HCT116 (cell line): Measurements from ENCODE around the gene LRBA. TPM values are rescaled to one million over a fixed set of nuclear protein-coding genes. Genes with fewer than 3 reads are reported as not detected.

Source experiments
- ATAC-seq: fragments of 200-7000 bp; cut with Tn5 transposase; 2 replicates; pipeline ENCODE4 v1.9.1; 2020; ENCODE audit warnings: mild to moderate bottlenecking, moderate library complexity
- BruUV-seq: library from RNA; stranded (reverse); fragments of 400-500 nt; replicated peaks from 2 replicates; lab custom pipeline; 2021; lab: Mats Ljungman, UMichigan
- CTCF ChIA-PET: fragments of 300-600 bp; sonication (Branson Sonifier 250); formaldehyde crosslinking; loops from one replicate; lab custom pipeline; 2021; ENCODE audit warnings: antibody characterized with exemption; lab: Charles Lee
- POLR2A ChIA-PET: fragments of 300-600, 350-600 bp; sonication (Branson Sonifier 250); formaldehyde crosslinking; loops from one replicate; lab custom pipeline; 2021; ENCODE audit warnings: antibody characterized with exemption; lab: Charles Lee
- RAD21 ChIA-PET, 2 experiments: fragments of 300-600 bp; sonication (Branson Sonifier 250); formaldehyde crosslinking; loops; one replicate each; lab custom pipeline; 2023; ENCODE audit warnings: low total read pairs in 2 of 2; ENCODE audit not compliant: uncharacterized antibody in 2 of 2, unreplicated experiment in 2 of 2, low non-redundant PET in 1 of 2; lab: Charles Lee
- DNase-seq: peaks from one replicate; pipeline ENCODE4 v3.0.0-alpha.2; 2010; ENCODE audit warnings: low read depth, low spot score
- H2AFZ ChIP-seq: fragments of 200-600 bp; shearing (Covaris generic), sonication (generic); 2 replicates; pipeline ENCODE4 v1.6.1; 2017; ENCODE audit warnings: low read depth, mixed run types, mixed read lengths, antibody characterized with exemption, low read length; ENCODE audit not compliant: poor library complexity, severe bottlenecking
- H3K27ac ChIP-seq: 2 replicates; pipeline ENCODE4 v1.5.1; 2012; ENCODE audit warnings: low read depth, low read length
- H3K27me3 ChIP-seq: fragments of 200-600 bp; sonication (generic); 2 replicates; pipeline ENCODE4 v1.6.1; 2016; ENCODE audit warnings: mixed run types, low read length, mixed read lengths; ENCODE audit not compliant: insufficient read depth
- H3K36me3 ChIP-seq, 2 experiments: fragments of 200-500 bp in 1 of 2; fragments of 200-600 bp in 1 of 2; sonication (Bioruptor generic) in 1 of 2; sonication (generic) in 1 of 2; 2 replicates each; pipeline versions ENCODE4 v1.5.1 to v1.6.1; 2014 to 2016; ENCODE audit warnings: low read length in 2 of 2, inconsistent platforms in 1 of 2, mixed read lengths in 1 of 2, mixed run types in 1 of 2; ENCODE audit not compliant: insufficient read depth in 2 of 2, control insufficient read depth in 1 of 2
- H3K4me1 ChIP-seq, 2 experiments: fragments of 200-600 bp in 1 of 2; sonication (generic) in 1 of 2; 2 replicates each; pipeline versions ENCODE4 v1.5.1 to v1.6.1; 2012 to 2017; ENCODE audit warnings: low read length in 2 of 2, inconsistent platforms in 1 of 2, mild to moderate bottlenecking in 1 of 2, mixed read lengths in 1 of 2, mixed run types in 1 of 2, moderate library complexity in 1 of 2; ENCODE audit not compliant: insufficient read depth in 2 of 2, control insufficient read depth in 1 of 2
- H3K4me2 ChIP-seq: fragments of 200-600 bp; sonication (generic); 2 replicates; pipeline ENCODE4 v1.6.1; 2017; ENCODE audit warnings: mixed run types, low read length, mixed read lengths
- H3K4me3 ChIP-seq, 2 experiments: fragments of 200-600 bp in 1 of 2; sonication (generic) in 1 of 2; replicated peaks in 1 of 2; 2 replicates each; pipeline ENCODE4 v1.5.1; 2011 to 2016; ENCODE audit warnings: low read length in 2 of 2, control low read depth in 1 of 2, low read depth in 1 of 2, mild to moderate bottlenecking in 1 of 2, mixed read lengths in 1 of 2, mixed run types in 1 of 2
- H3K79me2 ChIP-seq: fragments of 200-600 bp; sonication (generic); 2 replicates; pipeline ENCODE4 v1.6.1; 2017; ENCODE audit warnings: mild to moderate bottlenecking, mixed run types, low read length, moderate library complexity, mixed read lengths; ENCODE audit not compliant: insufficient read depth
- H3K9ac ChIP-seq: fragments of 200-600 bp; sonication (generic); 2 replicates; pipeline ENCODE4 v1.6.1; 2016; ENCODE audit warnings: low read length, mixed read lengths
- H3K9me2 ChIP-seq: fragments of 200-600 bp; sonication (generic), shearing (Covaris generic); 2 replicates; pipeline ENCODE4 v1.6.1; 2017; ENCODE audit warnings: mixed run types, mild to moderate bottlenecking, moderate library complexity; ENCODE audit not compliant: insufficient read depth
- H3K9me3 ChIP-seq, 2 experiments: fragments of 200-500 bp in 1 of 2; fragments of 200-600 bp in 1 of 2; sonication (Bioruptor generic) in 1 of 2; sonication (generic) in 1 of 2; 2 replicates each; pipeline ENCODE4 v1.6.1; 2014 to 2017; ENCODE audit warnings: low read length in 2 of 2, mixed read lengths in 2 of 2, inconsistent platforms in 1 of 2, low read depth in 1 of 2, mild to moderate bottlenecking in 1 of 2, mixed run types in 1 of 2, moderate library complexity in 1 of 2; ENCODE audit not compliant: control insufficient read depth in 1 of 2, insufficient read depth in 1 of 2
- H4K20me1 ChIP-seq: fragments of 200-600 bp; sonication (generic), shearing (Covaris generic); 2 replicates; pipeline ENCODE4 v1.6.1; 2017; ENCODE audit warnings: mixed run types, mild to moderate bottlenecking, moderate library complexity; ENCODE audit not compliant: insufficient read depth
- CBX3 ChIP-seq: IDR thresholded peaks from 2 replicates; pipeline ENCODE4 v1.6.1; 2012; ENCODE audit warnings: low read depth
- CTCF ChIP-seq, 3 experiments: fragments of 200-600 bp in 1 of 3; sonication (generic) in 1 of 3; IDR thresholded peaks in 2 of 3; conservative IDR thresholded peaks in 1 of 3; 2 replicates each; pipeline ENCODE4 v1.5.1; 2012 to 2017; ENCODE audit warnings: low read depth in 2 of 3, low read length in 2 of 3, antibody characterized with exemption in 1 of 3, borderline replicate concordance in 1 of 3, control low read depth in 1 of 3, mild to moderate bottlenecking in 1 of 3, mixed read lengths in 1 of 3, mixed run types in 1 of 3, moderate library complexity in 1 of 3; ENCODE audit not compliant: insufficient read depth in 1 of 3
- EGR1 ChIP-seq: IDR thresholded peaks from 2 replicates; pipeline ENCODE4 v1.6.1; 2012; ENCODE audit warnings: low read depth
- ELF1 ChIP-seq: IDR thresholded peaks from 2 replicates; pipeline ENCODE4 v1.6.1; 2012; ENCODE audit warnings: low read depth, borderline replicate concordance
- EZH2 ChIP-seq: fragments of 200-600 bp; sonication (generic); IDR thresholded peaks from 2 replicates; pipeline ENCODE4 v1.6.1; 2017; ENCODE audit warnings: antibody characterized with exemption, mixed run types
- EZH2phosphoT487 ChIP-seq: fragments of 200-600 bp; IDR thresholded peaks from 2 replicates; pipeline ENCODE4 v1.6.1; 2018; ENCODE audit warnings: antibody characterized with exemption, borderline replicate concordance
- FOSL1 ChIP-seq: IDR thresholded peaks from 2 replicates; pipeline ENCODE4 v1.6.1; 2012; ENCODE audit warnings: low read depth
- JUND ChIP-seq: IDR thresholded peaks from 2 replicates; pipeline ENCODE4 v1.6.1; 2012
- MAX ChIP-seq: IDR thresholded peaks from 2 replicates; pipeline ENCODE4 v1.6.1; 2012
- POLR2A ChIP-seq: IDR thresholded peaks from 2 replicates; pipeline ENCODE4 v1.7.0; 2011; ENCODE audit warnings: borderline replicate concordance; ENCODE audit not compliant: insufficient read depth, insufficient read length; ENCODE audit errors: extremely low read depth
- POLR2AphosphoS5 ChIP-seq: IDR thresholded peaks from 2 replicates; pipeline ENCODE4 v1.6.1; 2011; ENCODE audit warnings: mild to moderate bottlenecking, low read depth, low read length, moderate library complexity
- RAD21 ChIP-seq: IDR thresholded peaks from 2 replicates; pipeline ENCODE4 v1.6.1; 2012; ENCODE audit warnings: low read depth, mild to moderate bottlenecking
- REST ChIP-seq: IDR thresholded peaks from 2 replicates; pipeline ENCODE4 v1.6.1; 2012; ENCODE audit warnings: low read depth
- TCF7L2 ChIP-seq: IDR thresholded peaks from 2 replicates; pipeline ENCODE4 v1.7.0; 2011; ENCODE audit warnings: borderline replicate concordance, inconsistent platforms; ENCODE audit not compliant: insufficient read depth, insufficient read length; ENCODE audit errors: extremely low read depth
- YY1 ChIP-seq: IDR thresholded peaks from 2 replicates; pipeline ENCODE4 v1.6.1; 2011; ENCODE audit warnings: low read length, low read depth, moderate library complexity, mild to moderate bottlenecking; ENCODE audit not compliant: insufficient replicate concordance; ENCODE audit errors: extremely low read depth
- ZFX ChIP-seq: fragments of 450-650 bp; IDR thresholded peaks from 2 replicates; pipeline ENCODE4 v1.6.1; 2017
- ZNF274 ChIP-seq: fragments of 200-500 bp; sonication (Bioruptor generic); IDR thresholded peaks from 2 replicates; pipeline ENCODE4 v1.6.1; 2014; ENCODE audit warnings: mild to moderate bottlenecking, low read depth, low read length, inconsistent platforms
- intact Hi-C: fragments of 100-400 bp; cut with micrococcal nuclease; formaldehyde crosslinking; loops from 2 replicates; pipeline ENCODE4 v1.10.0; 2022
- total RNA-seq: library from RNA; stranded (reverse); gene quantifications from one replicate; pipeline ENCODE4 v1.2.1, GENCODE V29; 2021; ENCODE audit not compliant: unreplicated experiment
- TF ChIP-seq, protein P1 (sequence below): IDR thresholded peaks from 2 replicates; pipeline ENCODE4 v1.6.1; 2011; ENCODE audit warnings: mild to moderate bottlenecking, low read length, moderate library complexity; ENCODE audit not compliant: insufficient replicate concordance; ENCODE audit errors: extremely low read depth
- TF ChIP-seq, protein P2 (sequence below): IDR thresholded peaks from 2 replicates; pipeline ENCODE4 v1.6.1; 2012

The LRBA gene
- total RNA-seq, 1 experiment from 2014 or later: 79.8 TPM

- TF ChIP-seq EZH2phosphoT487 (no peak), POLR2A (no peak), RAD21 (no peak), CBX3 (no peak), TCF7L2 (no peak)
Measured at GRCh38 chr4:150343796-150344195, 671.3 kb downstream of the LRBA start (continued).

DNA sequence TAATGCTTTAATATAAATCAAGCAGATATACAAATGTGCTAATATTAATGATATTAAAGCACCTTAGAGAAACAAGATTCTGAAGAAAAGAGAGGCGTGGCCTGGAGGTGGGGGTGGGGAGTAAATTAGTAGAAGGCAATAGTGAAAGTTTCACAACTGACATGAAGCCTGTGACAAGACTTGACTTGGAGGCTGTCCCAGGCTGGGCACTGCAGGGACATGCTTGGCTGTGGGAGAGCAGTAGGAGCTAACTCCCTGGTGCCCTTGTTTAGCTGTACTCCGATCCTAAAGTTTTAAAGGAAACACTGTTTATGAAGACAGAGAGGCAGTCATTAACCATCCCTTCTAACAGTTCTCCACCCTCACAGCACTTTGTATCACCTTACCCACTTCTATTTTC is 672.1 kb downstream of the LRBA start:
- Histone ChIP-seq H4K20me1 (peaks cover 3% of the 10 kb centered on the region; the same call in 1 of the 2 replicates), H3K4me3 (no peak overlapping the region), H3K4me1 (peaks cover 0 to 3% of the 10 kb centered on the region in 2 experiments; a peak in 2 of 4 replicates), H3K79me2 (no peaks in the 10 kb centered on the region), H3K9ac (no peak overlapping the region), H3K36me3 (no peaks in the 10 kb centered on the region), H3K9me2 (no peaks in the 10 kb centered on the region), H3K9me3 (no peaks in the 10 kb centered on the region), H3K27ac (no peak overlapping the region), H3K4me2 (no peak overlapping the region), H2AFZ (no peak overlapping the region), H3K27me3 (no peaks in the 10 kb centered on the region)
- ChIA-PET POLR2A (no interaction called here), CTCF (no interaction called here), RAD21 (no interaction called here)
- BruUV-seq: no TSS peak
- ATAC-seq: no peak
- DNase-seq: no peak
- intact Hi-C loops: no loop called here
- TF ChIP-seq, protein P1, sequence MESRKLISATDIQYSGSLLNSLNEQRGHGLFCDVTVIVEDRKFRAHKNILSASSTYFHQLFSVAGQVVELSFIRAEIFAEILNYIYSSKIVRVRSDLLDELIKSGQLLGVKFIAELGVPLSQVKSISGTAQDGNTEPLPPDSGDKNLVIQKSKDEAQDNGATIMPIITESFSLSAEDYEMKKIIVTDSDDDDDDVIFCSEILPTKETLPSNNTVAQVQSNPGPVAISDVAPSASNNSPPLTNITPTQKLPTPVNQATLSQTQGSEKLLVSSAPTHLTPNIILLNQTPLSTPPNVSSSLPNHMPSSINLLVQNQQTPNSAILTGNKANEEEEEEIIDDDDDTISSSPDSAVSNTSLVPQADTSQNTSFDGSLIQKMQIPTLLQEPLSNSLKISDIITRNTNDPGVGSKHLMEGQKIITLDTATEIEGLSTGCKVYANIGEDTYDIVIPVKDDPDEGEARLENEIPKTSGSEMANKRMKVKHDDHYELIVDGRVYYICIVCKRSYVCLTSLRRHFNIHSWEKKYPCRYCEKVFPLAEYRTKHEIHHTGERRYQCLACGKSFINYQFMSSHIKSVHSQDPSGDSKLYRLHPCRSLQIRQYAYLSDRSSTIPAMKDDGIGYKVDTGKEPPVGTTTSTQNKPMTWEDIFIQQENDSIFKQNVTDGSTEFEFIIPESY: no peak
- TF ChIP-seq TCF7L2: no peak
- TF ChIP-seq FOSL1: no peak
- TF ChIP-seq EZH2: no peak
- no peak for TF ChIP-seq ZFX
- no peak for TF ChIP-seq MAX
- no peak for TF ChIP-seq REST
- TF ChIP-seq ELF1: no peak
- TF ChIP-seq YY1: no peak
- TF ChIP-seq POLR2A: no peak
- TF ChIP-seq CBX3: no peak
- TF ChIP-seq EZH2phosphoT487: no peak
- no peak for TF ChIP-seq EGR1
- TF ChIP-seq POLR2AphosphoS5: no peak
- no peak for TF ChIP-seq JUND
- no peak for TF ChIP-seq ZNF274
- TF ChIP-seq, protein P2, sequence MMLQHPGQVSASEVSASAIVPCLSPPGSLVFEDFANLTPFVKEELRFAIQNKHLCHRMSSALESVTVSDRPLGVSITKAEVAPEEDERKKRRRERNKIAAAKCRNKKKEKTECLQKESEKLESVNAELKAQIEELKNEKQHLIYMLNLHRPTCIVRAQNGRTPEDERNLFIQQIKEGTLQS: no peak
- TF ChIP-seq CTCF (IDR thresholded peaks at IDR 0.05 in 2 of 3, conservative IDR thresholded peaks at IDR 0.05 in 1 of 3; ENCODE audit: borderline replicate concordance in 1 of 3, insufficient read depth in 1 of 3, low read depth in 2 of 3, low read length in 2 of 3): no peak
